ENCODE measurements around the gene LRG1.
"Not testable (repeated sequence)": the region's sequence is repeated elsewhere in the genome, so short reads cannot be mapped to it uniquely, and the experiment has no call there.

LRG1 gene

GRCh38 chr19:4534836-4535658 lies 4.8 kb downstream of the LRG1 start, which contains the start of gene PLIN5:
Gene PLIN5, minus strand, starts transcription at chr19:4535224. Its CDS starts 1,150 bp downstream, at chr19:4534074.
- H3K4me1 ChIP-seq (ENCODE audit: control insufficient read depth in 1 of 2, insufficient read depth in 2 of 2, low read length in 2 of 2): peaks cover 0 to 10% of the 10 kb centered on the region in 2 donors
- no peak within 1 kb of the TSS for H3K27ac ChIP-seq (ENCODE audit: low read length)
- peak within 1 kb of the TSS in 1 of 2 donors; percentile 45 for H3K4me3 ChIP-seq (ENCODE audit: low read depth in 1 of 2, low read length in 2 of 2)
- H3K27me3 ChIP-seq (ENCODE audit: low read depth, low read length): no peaks in the 10 kb centered on the region
- no peaks in the 10 kb centered on the region for H3K36me3 ChIP-seq (ENCODE audit: control insufficient read depth in 1 of 2, insufficient read depth in 2 of 2, low read length in 2 of 2)
- H3K9me3 ChIP-seq (ENCODE audit: control insufficient read depth in 1 of 2, low read length in 2 of 2): no peaks in the 10 kb centered on the region

DNA sequence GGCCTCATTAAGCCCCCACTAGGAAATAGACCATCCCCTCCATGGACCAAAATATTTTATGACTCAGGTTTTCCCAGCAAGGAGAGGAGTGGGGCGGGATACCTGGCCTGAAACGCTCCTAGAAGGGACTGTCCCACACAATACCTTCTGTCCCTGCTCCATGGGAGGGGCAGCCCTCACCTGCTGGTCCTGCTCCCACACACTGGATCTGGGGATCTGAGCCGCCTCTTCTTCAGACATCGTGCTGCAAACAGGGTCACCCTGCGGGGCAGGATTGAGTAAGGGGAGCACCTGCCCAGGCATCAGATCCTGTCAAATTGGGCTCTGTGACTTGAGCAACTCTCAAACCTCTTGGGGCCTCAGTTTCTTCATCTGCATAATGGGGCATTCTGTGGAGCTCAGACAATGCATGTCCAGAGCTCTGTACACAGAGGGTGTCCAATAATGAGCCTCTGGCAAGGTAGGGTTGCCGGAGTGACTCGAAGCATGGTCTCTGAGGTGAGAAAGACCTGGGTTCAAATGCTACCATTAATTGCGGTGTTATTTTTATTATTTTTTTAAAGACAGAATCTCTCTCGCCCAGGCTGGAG lies 5.9 kb downstream of the LRG1 start:
- Histone ChIP-seq H3K4me1 (ENCODE audit: control insufficient read depth in 1 of 2, insufficient read depth in 2 of 2, low read length in 2 of 2) (peaks cover 0 to 10% of the 10 kb centered on the region in 2 donors), H3K27ac (ENCODE audit: low read length) (no peak overlapping the region), H3K4me3 (ENCODE audit: low read depth in 1 of 2, low read length in 2 of 2) (no peak overlapping the region), H3K27me3 (ENCODE audit: low read depth, low read length) (no peaks in the 10 kb centered on the region), H3K9me3 (ENCODE audit: control insufficient read depth in 1 of 2, low read length in 2 of 2) (no peaks in the 10 kb centered on the region), H3K36me3 (ENCODE audit: control insufficient read depth in 1 of 2, insufficient read depth in 2 of 2, low read length in 2 of 2) (no peaks in the 10 kb centered on the region)

- H3K36me3 ChIP-seq (ENCODE audit: control insufficient read depth in 1 of 2, insufficient read depth in 2 of 2, low read length in 2 of 2): no peaks in the 10 kb centered on the region
- H3K27me3 ChIP-seq (ENCODE audit: low read depth, low read length): no peaks in the 10 kb centered on the region
- no peak overlapping the region for H3K27ac ChIP-seq (ENCODE audit: low read length)
- H3K9me3 ChIP-seq (ENCODE audit: control insufficient read depth in 1 of 2, low read length in 2 of 2): no peaks in the 10 kb centered on the region
- peaks cover 0 to 10% of the 10 kb centered on the region in 2 donors for H3K4me1 ChIP-seq (ENCODE audit: control insufficient read depth in 1 of 2, insufficient read depth in 2 of 2, low read length in 2 of 2)
- H3K4me3 ChIP-seq (ENCODE audit: low read depth in 1 of 2, low read length in 2 of 2): no peak overlapping the region
Measured at GRCh38 chr19:4533334-4533733, 6.5 kb downstream of the LRG1 start.

DNA sequence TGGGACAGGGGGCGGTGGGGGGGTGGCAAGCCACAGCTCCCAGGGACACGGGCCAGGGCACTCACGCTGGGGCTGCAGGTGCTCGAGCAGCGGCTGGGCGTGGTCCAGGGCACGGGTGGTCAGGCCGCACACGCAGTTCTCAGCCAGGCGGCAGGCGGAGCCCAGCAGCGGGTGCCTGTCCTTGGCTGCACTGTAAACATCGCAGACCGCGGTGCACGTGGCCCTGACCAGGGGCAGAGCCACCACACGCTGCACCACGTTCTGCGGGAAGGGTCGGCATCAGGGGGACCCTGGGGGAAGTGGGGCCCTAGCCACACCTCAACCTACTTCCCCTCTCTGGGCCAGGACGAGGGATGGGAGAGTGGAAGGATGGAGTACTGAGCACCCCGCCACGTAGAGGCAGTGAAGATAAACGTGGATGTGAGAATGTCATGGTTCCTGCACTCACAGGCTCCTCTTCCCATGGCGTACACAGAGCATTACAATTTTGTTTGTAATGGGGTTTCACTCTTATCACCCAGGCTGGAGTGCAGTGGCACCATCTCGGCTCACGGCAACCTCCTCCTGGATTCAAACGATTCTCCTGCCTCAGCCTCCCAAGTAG lies 8.2 kb downstream of the LRG1 start:
- Histone ChIP-seq H3K36me3 (ENCODE audit: control insufficient read depth in 1 of 2, insufficient read depth in 2 of 2, low read length in 2 of 2) (no peaks in the 10 kb centered on the region), H3K9me3 (ENCODE audit: control insufficient read depth in 1 of 2, low read length in 2 of 2) (no peaks in the 10 kb centered on the region), H3K27me3 (ENCODE audit: low read depth, low read length) (no peaks in the 10 kb centered on the region), H3K4me1 (ENCODE audit: control insufficient read depth in 1 of 2, insufficient read depth in 2 of 2, low read length in 2 of 2) (peaks cover 0 to 10% of the 10 kb centered on the region in 2 donors), H3K4me3 (ENCODE audit: low read depth in 1 of 2, low read length in 2 of 2) (no peak overlapping the region), H3K27ac (ENCODE audit: low read length) (no peak overlapping the region)

GRCh38 chr19:4529924-4530522 lies 9.8 kb downstream of the LRG1 start:
- Histone ChIP-seq H3K36me3 (ENCODE audit: control insufficient read depth in 1 of 2, insufficient read depth in 2 of 2, low read length in 2 of 2) (no peaks in the 10 kb centered on the region), H3K27ac (ENCODE audit: low read length) (no peak overlapping the region), H3K9me3 (ENCODE audit: control insufficient read depth in 1 of 2, low read length in 2 of 2) (no peaks in the 10 kb centered on the region), H3K4me3 (ENCODE audit: low read depth in 1 of 2, low read length in 2 of 2) (no peak overlapping the region), H3K27me3 (ENCODE audit: low read depth, low read length) (no peaks in the 10 kb centered on the region), H3K4me1 (ENCODE audit: control insufficient read depth in 1 of 2, insufficient read depth in 2 of 2, low read length in 2 of 2) (peaks cover 0 to 4% of the 10 kb centered on the region in 2 donors)

- Histone ChIP-seq H3K27ac (ENCODE audit: low read length) (no peak overlapping the region), H3K36me3 (ENCODE audit: control insufficient read depth in 1 of 2, insufficient read depth in 2 of 2, low read length in 2 of 2) (no peaks in the 10 kb centered on the region), H3K27me3 (ENCODE audit: low read depth, low read length) (no peaks in the 10 kb centered on the region), H3K4me1 (ENCODE audit: control insufficient read depth in 1 of 2, insufficient read depth in 2 of 2, low read length in 2 of 2) (no peaks in the 10 kb centered on the region), H3K4me3 (ENCODE audit: low read depth in 1 of 2, low read length in 2 of 2) (no peak overlapping the region), H3K9me3 (ENCODE audit: control insufficient read depth in 1 of 2, low read length in 2 of 2) (no peaks in the 10 kb centered on the region)
Measured at GRCh38 chr19:4528843-4529242, 11.0 kb downstream of the LRG1 start.

DNA sequence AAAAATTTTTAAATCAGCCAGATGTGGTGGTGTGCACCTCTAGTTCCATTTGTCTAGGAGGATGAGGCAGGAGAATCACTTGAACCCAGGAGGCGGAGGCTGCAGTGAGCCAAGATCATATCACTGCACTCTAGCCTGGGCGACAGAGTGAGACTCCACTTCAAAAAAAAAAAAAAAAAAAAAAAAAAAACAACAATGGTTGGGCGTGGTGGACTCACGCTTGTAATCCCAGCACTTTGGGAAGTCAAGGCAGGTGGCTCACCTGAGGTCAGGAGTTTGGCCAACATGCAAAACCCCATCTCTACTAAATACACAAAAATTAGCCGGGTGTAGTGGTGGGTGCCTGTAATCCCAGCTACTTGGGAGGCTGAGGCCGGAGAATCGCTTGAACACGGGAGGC lies 12.5 kb downstream of the LRG1 start:
- H3K4me1 ChIP-seq (ENCODE audit: control insufficient read depth in 1 of 2, insufficient read depth in 2 of 2, low read length in 2 of 2); H3K9me3 ChIP-seq (ENCODE audit: control insufficient read depth in 1 of 2, low read length in 2 of 2); H3K36me3 ChIP-seq (ENCODE audit: control insufficient read depth in 1 of 2, insufficient read depth in 2 of 2, low read length in 2 of 2); H3K27ac ChIP-seq (ENCODE audit: low read length); H3K4me3 ChIP-seq (ENCODE audit: low read depth in 1 of 2, low read length in 2 of 2); H3K27me3 ChIP-seq (ENCODE audit: low read depth, low read length): not testable (repeated sequence)

DNA sequence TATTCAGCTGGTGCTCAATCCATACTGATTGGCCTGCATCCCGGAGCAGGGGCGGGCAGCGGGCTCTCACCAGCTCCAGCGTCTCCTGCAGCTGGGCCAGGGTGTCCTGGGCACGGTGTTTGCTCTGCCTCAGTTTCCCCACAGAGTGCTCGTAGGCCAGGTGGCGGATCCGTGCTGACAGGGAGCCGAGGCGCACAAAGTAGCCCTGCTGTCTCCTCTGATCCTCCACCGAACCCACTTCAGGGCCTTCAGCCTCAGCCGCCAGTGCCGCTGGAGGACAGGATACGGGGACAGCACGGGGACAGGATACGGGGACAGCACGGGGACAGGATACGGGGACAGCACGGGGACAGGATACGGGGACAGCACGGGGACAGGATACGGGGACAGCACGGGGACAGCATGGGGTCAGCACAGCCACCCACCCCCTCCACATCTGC lies 14.3 kb downstream of the LRG1 start:
- Histone ChIP-seq H3K36me3 (ENCODE audit: control insufficient read depth in 1 of 2, insufficient read depth in 2 of 2, low read length in 2 of 2) (no peaks in the 10 kb centered on the region), H3K9me3 (ENCODE audit: control insufficient read depth in 1 of 2, low read length in 2 of 2) (no peaks in the 10 kb centered on the region), H3K4me3 (ENCODE audit: low read depth in 1 of 2, low read length in 2 of 2) (no peak overlapping the region), H3K4me1 (ENCODE audit: control insufficient read depth in 1 of 2, insufficient read depth in 2 of 2, low read length in 2 of 2) (peaks cover 0 to 6% of the 10 kb centered on the region in 2 donors), H3K27ac (ENCODE audit: low read length) (no peak overlapping the region), H3K27me3 (ENCODE audit: low read depth, low read length) (no peaks in the 10 kb centered on the region)

GRCh38 chr19:4524808-4525562 lies 14.9 kb downstream of the LRG1 start:
- no peaks in the 10 kb centered on the region for H3K9me3 ChIP-seq (ENCODE audit: control insufficient read depth in 1 of 2, low read length in 2 of 2)
- H3K27ac ChIP-seq (ENCODE audit: low read length): no peak overlapping the region
- no peaks in the 10 kb centered on the region for H3K27me3 ChIP-seq (ENCODE audit: low read depth, low read length)
- H3K4me1 ChIP-seq (ENCODE audit: control insufficient read depth in 1 of 2, insufficient read depth in 2 of 2, low read length in 2 of 2): peaks cover 0 to 7% of the 10 kb centered on the region in 2 donors
- H3K36me3 ChIP-seq (ENCODE audit: control insufficient read depth in 1 of 2, insufficient read depth in 2 of 2, low read length in 2 of 2): no peaks in the 10 kb centered on the region
- no peak overlapping the region for H3K4me3 ChIP-seq (ENCODE audit: low read depth in 1 of 2, low read length in 2 of 2)

DNA sequence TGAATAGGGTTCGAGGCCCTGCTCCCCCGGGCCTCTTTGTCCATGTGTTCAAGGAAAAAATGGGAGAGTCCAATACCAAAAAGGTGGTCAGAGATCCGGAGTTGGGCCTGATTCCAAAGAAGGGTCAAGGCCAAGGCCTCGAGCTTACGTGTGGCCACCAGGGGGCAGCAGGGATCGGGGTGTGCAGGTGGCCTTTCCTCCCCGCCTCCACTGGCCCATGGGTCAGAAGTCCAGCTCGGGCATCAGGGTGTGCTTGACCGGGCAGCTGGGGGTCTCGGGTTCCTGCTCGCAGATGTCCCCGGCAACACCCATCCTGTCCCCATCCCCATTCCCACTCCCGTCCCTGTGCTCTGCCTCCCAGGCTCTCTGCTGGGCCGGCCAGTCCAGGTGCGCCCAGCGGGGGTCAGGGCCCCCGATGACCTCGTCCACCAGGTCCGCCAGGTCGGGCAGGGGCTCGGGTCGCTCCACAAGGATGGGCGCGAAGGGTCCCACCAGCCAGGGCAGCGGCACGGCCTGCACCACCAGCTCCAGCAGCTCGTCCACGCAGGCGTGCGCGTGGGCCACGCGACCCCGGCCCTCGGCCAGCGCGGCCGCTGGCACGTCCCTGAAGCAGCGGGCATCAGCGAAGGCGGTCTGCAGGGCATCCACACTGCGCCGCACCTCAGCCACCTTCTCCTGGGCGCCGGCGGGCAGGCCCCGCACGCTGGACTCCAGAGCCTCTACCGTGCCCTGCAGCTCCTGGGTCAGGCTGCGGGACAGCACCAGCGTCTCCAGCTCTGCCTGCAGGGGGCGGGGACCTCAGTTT lies 16.3 kb downstream of the LRG1 start:
- Histone ChIP-seq H3K4me3 (ENCODE audit: low read depth in 1 of 2, low read length in 2 of 2) (no peak overlapping the region), H3K9me3 (ENCODE audit: control insufficient read depth in 1 of 2, low read length in 2 of 2) (no peaks in the 10 kb centered on the region), H3K4me1 (ENCODE audit: control insufficient read depth in 1 of 2, insufficient read depth in 2 of 2, low read length in 2 of 2) (peaks cover 5 to 22% of the 10 kb centered on the region in 2 donors), H3K27me3 (ENCODE audit: low read depth, low read length) (no peaks in the 10 kb centered on the region), H3K27ac (ENCODE audit: low read length) (no peak overlapping the region), H3K36me3 (ENCODE audit: control insufficient read depth in 1 of 2, insufficient read depth in 2 of 2, low read length in 2 of 2) (no peaks in the 10 kb centered on the region)
